Mesenchymal stem cell (in vitro differentiated cells and primary cell): ENCODE data around the gene MFNG.
A peak's percentile ranks its signal among the peaks of the same experiment; 100 is the strongest.

ENCODE experiments used
- DNase-seq: peaks from one replicate; pipeline ENCODE4 v3.0.0-alpha.2; 2013
- H2AFZ ChIP-seq: one replicate; pipeline ENCODE4 v1.6.1; 2013; ENCODE audit warnings: low read depth, mild to moderate bottlenecking, control low read depth, inconsistent platforms, low read length, moderate library complexity
- H2AK5ac ChIP-seq: 2 replicates; pipeline ENCODE4 v1.6.1; 2013; ENCODE audit warnings: low read length, moderate library complexity, mild to moderate bottlenecking, inconsistent platforms; ENCODE audit not compliant: severe bottlenecking
- H2BK120ac ChIP-seq: one replicate; pipeline ENCODE4 v1.6.1; 2013; ENCODE audit warnings: low read depth, mild to moderate bottlenecking, inconsistent platforms, low read length, moderate library complexity
- H2BK12ac ChIP-seq, 2 experiments: one replicate each; pipeline ENCODE4 v1.6.1; 2013; ENCODE audit warnings: inconsistent platforms in 2 of 2, low read length in 2 of 2, mild to moderate bottlenecking in 2 of 2, moderate library complexity in 2 of 2, control low read depth in 1 of 2
- H2BK15ac ChIP-seq: one replicate; pipeline ENCODE4 v1.6.1; 2013; ENCODE audit warnings: mild to moderate bottlenecking, low read depth, inconsistent platforms; ENCODE audit not compliant: poor library complexity, severe bottlenecking
- H2BK5ac ChIP-seq: 2 replicates; pipeline ENCODE4 v1.6.1; 2013; ENCODE audit warnings: low read depth, mild to moderate bottlenecking, low read length, control low read depth, inconsistent platforms; ENCODE audit not compliant: poor library complexity, severe bottlenecking
- H3K14ac ChIP-seq, 2 experiments: one replicate each; pipeline ENCODE4 v1.6.1; 2013; ENCODE audit warnings: inconsistent platforms in 2 of 2, low read length in 2 of 2, control low read depth in 1 of 2, mild to moderate bottlenecking in 1 of 2, moderate library complexity in 1 of 2
- H3K18ac ChIP-seq, 2 experiments: one replicate each; pipeline ENCODE4 v1.6.1; 2013; ENCODE audit warnings: inconsistent platforms in 2 of 2, low read length in 2 of 2, control low read depth in 1 of 2, low read depth in 1 of 2, mild to moderate bottlenecking in 1 of 2
- H3K23ac ChIP-seq, 2 experiments: one replicate each; pipeline ENCODE4 v1.6.1; 2013; ENCODE audit warnings: inconsistent platforms in 2 of 2, low read length in 2 of 2, mild to moderate bottlenecking in 2 of 2, moderate library complexity in 2 of 2, control low read depth in 1 of 2
- H3K27ac ChIP-seq: 2 replicates; pipeline ENCODE4 v1.5.1; 2013; ENCODE audit warnings: mild to moderate bottlenecking, moderate library complexity, low read length, control low read depth, inconsistent platforms; ENCODE audit not compliant: poor library complexity, severe bottlenecking
- H3K27me3 ChIP-seq, 2 experiments: 2 replicates each; pipeline versions ENCODE4 v1.6.1 to v1.7.0; 2013; ENCODE audit warnings: low read length in 2 of 2, mild to moderate bottlenecking in 2 of 2, moderate library complexity in 2 of 2, control low read depth in 1 of 2, inconsistent platforms in 1 of 2; ENCODE audit not compliant: control insufficient read depth in 1 of 2, insufficient read depth in 1 of 2
- H3K36me3 ChIP-seq, 2 experiments: 2 replicates each; pipeline versions ENCODE4 v1.6.1 to v1.7.0; 2013; ENCODE audit warnings: low read length in 2 of 2, control low read depth in 1 of 2, inconsistent platforms in 1 of 2, low read depth in 1 of 2, mild to moderate bottlenecking in 1 of 2; ENCODE audit not compliant: insufficient read depth in 2 of 2, control insufficient read depth in 1 of 2
- H3K4ac ChIP-seq, 2 experiments: one replicate each; pipeline ENCODE4 v1.6.1; 2013; ENCODE audit warnings: inconsistent platforms in 2 of 2, low read length in 2 of 2, mild to moderate bottlenecking in 2 of 2, moderate library complexity in 2 of 2, control low read depth in 1 of 2, low read depth in 1 of 2
- H3K4me1 ChIP-seq: 2 replicates; pipeline ENCODE4 v1.6.1; 2013; ENCODE audit warnings: low read depth, low read length, control low read depth; ENCODE audit not compliant: control insufficient read depth, insufficient read depth
- H3K4me2 ChIP-seq: 2 replicates; pipeline ENCODE4 v1.6.1; 2013; ENCODE audit warnings: low read length, mild to moderate bottlenecking, inconsistent platforms; ENCODE audit not compliant: poor library complexity, severe bottlenecking
- H3K4me3 ChIP-seq, 2 experiments: 2 replicates each; pipeline versions ENCODE4 v1.5.1 to v1.7.0; 2013; ENCODE audit warnings: low read length in 2 of 2, mild to moderate bottlenecking in 2 of 2, control low read depth in 1 of 2, low read depth in 1 of 2; ENCODE audit not compliant: insufficient read depth in 1 of 2
- H3K79me1 ChIP-seq: replicated peaks from 2 replicates; pipeline ENCODE4 v1.6.1; 2013; ENCODE audit warnings: mild to moderate bottlenecking, control low read depth, low read length, inconsistent platforms; ENCODE audit not compliant: poor library complexity, severe bottlenecking
- H3K9ac ChIP-seq: 2 replicates; pipeline ENCODE4 v1.7.0; 2013; ENCODE audit warnings: mild to moderate bottlenecking, low read length, moderate library complexity
- H3K9me3 ChIP-seq: 2 replicates; pipeline ENCODE4 v1.7.0; 2013; ENCODE audit warnings: mild to moderate bottlenecking, low read length; ENCODE audit not compliant: control insufficient read depth
- H4K8ac ChIP-seq: one replicate; pipeline ENCODE4 v1.6.1; 2013; ENCODE audit warnings: inconsistent platforms, mild to moderate bottlenecking, low read length, moderate library complexity
- H4K91ac ChIP-seq: one replicate; pipeline ENCODE4 v1.6.1; 2013; ENCODE audit warnings: mild to moderate bottlenecking, low read length, inconsistent platforms
- WGBS: methylation state at CpG from one replicate; pipeline ENCODE4 v1.1.7; 2013; ENCODE audit warnings: mixed read lengths; 5-methylcytosine and 5-hydroxymethylcytosine counted together

Gene MFNG

DNA sequence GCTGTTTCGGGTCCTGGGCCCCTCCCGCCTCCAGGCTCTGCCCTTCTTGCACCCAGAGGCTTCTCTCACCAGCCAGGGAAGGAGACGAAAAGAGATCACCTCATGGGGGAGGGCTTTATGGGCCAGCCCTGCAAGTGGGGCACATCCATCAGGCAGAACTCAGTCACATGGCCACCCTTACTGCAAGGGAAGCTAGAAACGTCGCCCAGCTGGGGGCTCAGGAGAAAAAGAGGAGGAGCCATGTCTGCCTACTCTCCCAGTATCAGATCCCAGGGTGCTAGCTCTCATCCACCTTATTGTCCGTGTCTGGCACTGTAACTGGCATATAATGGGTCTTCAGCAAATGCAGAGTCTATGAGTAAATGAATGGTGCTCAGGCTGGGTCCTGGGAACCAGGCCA is 24.2 kb downstream of the MFNG start:
- WGBS, result 58% methylated on average over 6 of the region's 6 CpGs
- peaks cover 0 to 7% of the 10 kb centered on the region in 2 experiments for H3K36me3 ChIP-seq

DNA sequence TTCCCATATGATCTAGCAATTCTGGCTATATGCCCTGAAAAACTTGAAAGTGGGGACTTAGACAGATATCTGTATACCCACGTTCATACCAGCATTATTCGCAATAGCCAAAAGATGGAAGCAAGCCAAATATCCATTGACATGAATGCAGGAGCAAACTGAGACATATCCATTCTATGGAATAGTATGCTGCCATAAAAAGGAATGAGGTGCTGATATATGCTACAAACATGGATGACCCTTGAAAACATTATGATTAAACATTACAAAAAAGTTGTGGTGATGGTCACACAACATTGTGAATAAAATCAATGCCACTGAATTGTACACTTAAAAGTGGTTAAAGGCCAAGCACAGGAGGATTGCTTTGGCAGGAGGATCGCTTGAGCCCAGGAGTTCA is 25.5 kb downstream of the MFNG start:
- peaks cover 13% of the 10 kb centered on the region for H3K4me1 ChIP-seq
- no peaks in the 10 kb centered on the region for H3K79me1 ChIP-seq
- H2BK5ac ChIP-seq, result no peak overlapping the region
- no peaks in the 10 kb centered on the region for H3K9me3 ChIP-seq
- H2BK12ac ChIP-seq, result no peak overlapping the region
- no peak overlapping the region for H2AK5ac ChIP-seq
- H3K4ac ChIP-seq, result no peak overlapping the region
- H3K18ac ChIP-seq, result no peak overlapping the region
- no peak overlapping the region for H3K14ac ChIP-seq
- H2BK120ac ChIP-seq, result no peak overlapping the region
- H3K23ac ChIP-seq, result no peak overlapping the region
- peaks cover 0 to under 1% of the 10 kb centered on the region in 2 experiments for H3K36me3 ChIP-seq
- H3K4me2 ChIP-seq, result no peak overlapping the region
- WGBS, result 83% methylated on average over 3 of the region's 3 CpGs
- no peak overlapping the region for H4K91ac ChIP-seq
- peaks cover 0 to 72% of the 10 kb centered on the region in 2 experiments for H3K27me3 ChIP-seq
- H2BK15ac ChIP-seq, result no peak overlapping the region
- no peak overlapping the region for H4K8ac ChIP-seq
- no peak overlapping the region for H3K27ac ChIP-seq
- no peak overlapping the region for H2AFZ ChIP-seq
- H3K4me3 ChIP-seq, result no peak overlapping the region
- H3K9ac ChIP-seq, result no peak overlapping the region
- DNase-seq, result no peak

More for the DNA sequence above, 24.2 kb downstream of the MFNG start:
- Histone ChIP-seq H4K91ac (no peak overlapping the region), H3K14ac (no peak overlapping the region), H3K27ac (no peak overlapping the region), H2BK120ac (no peak overlapping the region), H3K9me3 (no peaks in the 10 kb centered on the region), H3K4me3 (no peak overlapping the region), H3K9ac (no peak overlapping the region), H3K27me3 (peaks cover 0 to 72% of the 10 kb centered on the region in 2 experiments), H2BK5ac (no peak overlapping the region), H4K8ac (no peak overlapping the region), H3K4ac (no peak overlapping the region), H2AK5ac (no peak overlapping the region), H2BK12ac (no peak overlapping the region), H3K4me2 (no peak overlapping the region), H2BK15ac (no peak overlapping the region), H3K18ac (no peak overlapping the region), H2AFZ (no peak overlapping the region), H3K4me1 (peaks cover under 1% of the 10 kb centered on the region), H3K23ac (no peak overlapping the region), H3K79me1 (no peaks in the 10 kb centered on the region)
- DNase-seq, result no peak

- Histone ChIP-seq H3K9me3 (no peaks in the 10 kb centered on the region), H3K79me1 (no peaks in the 10 kb centered on the region), H3K27me3 (peaks cover 0 to 69% of the 10 kb centered on the region in 2 experiments), H3K4me2 (no peak overlapping the region), H2BK12ac (no peak overlapping the region), H2AK5ac (no peak overlapping the region), H3K4me3 (no peak overlapping the region), H2BK5ac (no peak overlapping the region), H3K27ac (no peak overlapping the region), H3K9ac (no peak overlapping the region), H2BK15ac (no peak overlapping the region), H3K4ac (no peak overlapping the region), H3K14ac (no peak overlapping the region), H3K18ac (no peak overlapping the region), H3K23ac (no peak overlapping the region), H2AFZ (no peak overlapping the region), H3K36me3 (no peaks in the 10 kb centered on the region), H2BK120ac (no peak overlapping the region), H3K4me1 (peaks cover 22% of the 10 kb centered on the region), H4K91ac (no peak overlapping the region), H4K8ac (no peak overlapping the region)
- 95% methylated on average over 9 of the region's 9 CpGs for WGBS
- DNase-seq, result no peak
Observed at GRCh38 chr22:37459206-37459605, 27.0 kb downstream of the MFNG start.

DNA sequence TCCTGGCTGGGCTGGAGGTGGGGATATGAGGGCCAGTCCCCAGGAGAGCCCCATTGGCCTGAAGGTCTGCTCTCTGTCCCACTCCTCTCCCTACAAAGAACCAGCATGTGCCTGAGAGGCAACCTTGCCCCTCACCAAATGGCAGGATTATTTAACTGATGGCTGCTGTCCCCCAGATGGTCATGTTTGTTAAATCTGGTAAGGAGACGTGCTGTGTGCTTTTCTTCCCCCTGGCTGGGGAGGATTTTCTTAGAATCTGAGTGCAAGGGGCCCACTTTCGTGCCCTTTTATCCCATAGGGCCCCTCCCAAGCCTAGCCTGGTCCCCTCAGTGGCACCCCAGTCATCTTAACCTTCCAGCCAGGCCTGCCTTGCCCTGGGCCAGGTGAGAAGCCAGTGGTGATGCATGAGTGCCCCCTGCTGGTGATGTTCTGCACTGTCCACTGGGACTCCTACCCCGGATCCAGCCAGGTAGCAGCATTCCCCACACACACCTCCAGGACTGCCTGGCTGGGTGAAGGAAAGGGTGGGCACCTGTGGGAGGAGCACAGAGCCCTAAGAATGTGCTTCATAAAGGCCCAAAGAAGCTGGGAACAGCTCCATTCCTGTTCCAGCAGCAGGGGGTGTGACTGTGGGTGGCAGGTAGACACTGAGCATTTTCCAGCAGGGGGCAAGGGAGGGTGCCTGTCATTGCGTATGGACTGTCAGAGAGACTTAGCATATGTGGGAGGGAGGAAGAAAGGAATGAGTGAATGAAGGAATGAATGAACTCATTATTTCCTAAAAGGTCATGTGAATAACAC is 28.9 kb downstream of the MFNG start:
- Histone ChIP-seq H3K4me1 (peaks cover 27% of the 10 kb centered on the region), H3K27me3 (peaks cover 0 to 65% of the 10 kb centered on the region in 2 experiments), H3K4ac (peak overlapping the region in 1 of 2 experiments; percentile 72), H2BK5ac (no peak overlapping the region), H3K14ac (no peak overlapping the region), H3K4me3 (no peak overlapping the region), H3K9me3 (no peaks in the 10 kb centered on the region), H2BK15ac (peak overlapping the region; percentile 99), H3K9ac (no peak overlapping the region), H4K8ac (no peak overlapping the region), H2AK5ac (peak overlapping the region; percentile 97), H3K18ac (peak overlapping the region in 1 of 2 experiments; percentile 99), H2BK12ac (peak overlapping the region; percentile 69 to 99), H3K4me2 (no peak overlapping the region), H3K27ac (no peak overlapping the region), H2AFZ (no peak overlapping the region), H2BK120ac (peak overlapping the region; percentile 88), H3K79me1 (no peaks in the 10 kb centered on the region), H3K23ac (no peak overlapping the region), H4K91ac (peak overlapping the region; percentile 57), H3K36me3 (no peaks in the 10 kb centered on the region)
- peak; percentile 65 for DNase-seq
- 38% methylated on average over 3 of the region's 4 CpGs for WGBS
